M059J (cell line): ENCODE results near the gene IER5. TPM values are rescaled to one million over a fixed set of nuclear protein-coding genes. Genes with fewer than 3 reads are reported as not detected.
"Not testable (repeated sequence)": the region's sequence is repeated elsewhere in the genome, so short reads cannot be mapped to it uniquely, and the experiment has no call there.

Experiments used
- DNase-seq: peaks from one replicate; pipeline ENCODE4 v3.0.0-alpha.2; 2012; ENCODE audit warnings: low read depth
- total RNA-seq: library from RNA; depleted of rRNA; stranded (reverse); fragments of >200 nt; shearing (Covaris generic); gene quantifications from 2 replicates; pipeline ENCODE4 v1.2.3, GENCODE V29; 2014

IER5 gene
- total RNA-seq, 1 experiment from 2014 or later = 28.0 TPM

GRCh38 chr1:181114574-181115367, 26.3 kb downstream of the IER5 start:
- no peak for DNase-seq

DNA sequence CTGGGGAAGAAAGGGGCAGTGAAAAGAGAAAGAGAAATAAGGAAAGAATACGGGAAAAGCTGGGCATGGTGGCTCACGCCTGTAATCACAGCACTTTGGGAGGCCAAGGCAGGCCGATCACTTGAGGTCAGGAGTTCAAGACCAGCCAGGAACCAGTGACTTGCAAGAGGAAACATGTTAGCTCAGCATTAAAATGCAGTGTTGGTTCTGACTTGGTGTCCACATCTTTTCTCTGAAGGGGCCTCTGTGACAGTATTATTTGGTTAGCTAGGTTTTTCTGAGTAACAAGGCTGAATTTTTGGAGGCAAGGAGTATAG, 26.8 kb downstream of the IER5 start:
- no peak for DNase-seq

DNA sequence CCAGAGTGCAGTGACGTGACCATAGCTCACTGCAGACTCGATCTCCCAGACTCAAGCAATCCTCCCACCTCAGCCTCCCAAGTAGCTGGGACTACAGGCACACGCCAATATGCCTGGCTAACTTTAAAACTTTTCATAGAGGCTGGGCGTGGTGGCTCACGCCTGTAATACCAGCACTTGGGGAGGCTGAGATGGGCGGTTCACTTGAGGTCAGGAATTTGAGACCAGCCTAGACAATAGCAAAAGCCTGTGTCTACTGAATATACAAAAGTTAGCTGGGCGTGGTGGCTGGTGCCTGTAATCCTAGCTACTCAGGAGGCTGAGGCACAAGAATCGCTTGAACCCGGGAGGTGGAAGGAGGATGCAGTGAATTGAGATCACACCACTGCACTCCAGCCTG, 27.5 kb downstream of the IER5 start:
- not testable (repeated sequence) for DNase-seq

DNA sequence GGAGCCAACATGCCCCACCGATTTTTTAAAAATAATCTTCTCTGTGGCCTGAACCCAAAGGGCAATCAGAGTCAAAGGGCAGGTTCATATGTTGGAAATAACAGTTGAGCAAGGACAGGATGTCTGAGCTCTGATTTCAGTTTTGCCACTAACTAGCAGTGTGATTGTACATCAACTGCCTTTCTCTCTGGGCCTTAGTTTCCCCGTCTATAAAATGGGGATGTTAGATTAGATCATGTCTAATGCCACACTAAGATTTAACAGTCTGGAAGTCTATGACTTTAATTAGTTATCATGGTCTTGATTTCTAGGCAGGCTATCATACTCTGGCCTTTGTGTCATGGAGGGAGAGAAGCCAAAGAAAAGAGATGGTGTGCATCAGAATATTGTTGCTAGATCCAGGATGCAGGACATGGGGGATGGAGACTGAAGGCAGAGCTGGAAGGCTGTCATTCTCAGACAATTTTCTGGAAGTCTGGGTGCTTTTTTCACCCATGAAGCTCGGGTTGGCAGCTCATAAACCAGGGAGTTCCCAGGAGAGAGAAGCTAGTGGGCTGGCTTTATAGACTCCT, 28.4 kb downstream of the IER5 start:
- no peak for DNase-seq

- DNase-seq = peak; percentile 98
These were observed 29.3 kb downstream of the IER5 start for GRCh38 chr1:181117648-181118449.

DNA sequence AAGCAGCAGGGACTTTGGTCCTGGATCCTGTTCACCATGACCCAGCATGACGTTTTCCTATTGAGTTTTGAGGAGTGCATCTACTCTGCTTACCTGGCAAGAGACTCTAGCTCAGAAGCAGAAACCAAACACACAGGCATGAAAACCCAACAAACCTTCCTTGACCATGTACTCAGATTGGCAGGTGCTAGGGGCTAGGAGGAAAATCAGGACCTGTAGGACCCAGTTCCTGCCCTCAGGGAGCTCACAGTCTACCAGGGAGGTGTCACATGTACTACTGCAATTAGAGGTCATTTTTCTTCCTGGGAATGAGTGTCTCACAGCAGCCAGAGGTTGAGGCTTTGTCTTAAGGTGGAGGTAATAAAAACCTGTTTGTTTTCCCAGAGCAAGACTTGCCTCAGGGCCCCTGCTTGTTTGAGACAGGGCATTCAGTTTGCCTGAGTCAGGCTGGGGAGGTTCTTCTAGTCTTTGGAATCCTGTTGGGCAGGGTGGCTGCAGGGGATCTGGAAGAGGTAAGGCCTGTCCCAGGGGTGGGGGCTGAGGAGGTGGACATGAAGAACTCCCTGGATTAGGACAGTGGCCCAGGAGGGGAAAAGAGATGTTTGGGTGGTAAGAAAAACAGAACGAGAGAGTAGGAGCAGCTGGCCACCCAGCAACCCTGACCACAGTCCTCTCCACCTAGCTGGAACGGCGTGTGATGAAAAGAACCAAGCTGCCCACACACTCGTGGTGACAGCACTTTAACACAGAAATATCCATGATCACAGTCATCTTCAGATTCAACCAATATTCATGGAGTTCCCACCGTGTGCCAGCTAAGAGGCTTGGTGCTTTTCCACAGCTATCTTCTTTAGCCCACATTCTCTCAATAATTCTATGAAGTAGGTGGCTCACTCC, 30.8 kb downstream of the IER5 start:
- DNase-seq = peak; percentile 98

DNA sequence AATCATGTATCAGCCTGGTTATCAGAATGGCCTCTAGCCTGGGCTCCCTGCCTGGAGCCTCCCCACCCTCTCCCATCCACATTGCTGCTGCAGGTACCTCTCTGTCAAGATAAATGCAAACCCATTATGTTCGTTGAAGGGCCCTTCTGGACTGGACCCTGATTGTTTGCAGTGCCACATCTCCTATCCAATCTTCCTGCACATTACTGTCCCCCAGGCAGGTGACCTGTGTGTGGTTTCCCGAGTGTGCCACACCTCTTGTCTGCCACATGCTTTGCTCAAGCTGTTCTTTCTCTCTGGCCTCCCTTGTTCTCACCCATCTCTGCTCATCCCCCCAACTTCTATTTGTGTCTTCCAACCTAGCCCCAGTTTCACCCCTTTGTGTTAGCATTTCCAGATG, 32.4 kb downstream of the IER5 start:
- DNase-seq = no peak

- DNase-seq = no peak
These were observed 33.0 kb downstream of the IER5 start for GRCh38 chr1:181121498-181121897.

- no peak for DNase-seq
These were observed 33.7 kb downstream of the IER5 start for GRCh38 chr1:181122222-181122621.

GRCh38 chr1:181123173-181123572, 34.7 kb downstream of the IER5 start:
- no peak for DNase-seq

- no peak for DNase-seq
These were observed 35.8 kb downstream of the IER5 start for GRCh38 chr1:181124291-181124751.

GRCh38 chr1:181126289-181126688, 37.8 kb downstream of the IER5 start:
- DNase-seq = no peak

GRCh38 chr1:181126871-181127587, 38.5 kb downstream of the IER5 start:
- DNase-seq = peak; percentile 30

- peak; percentile 65 for DNase-seq
These were observed 39.5 kb downstream of the IER5 start for GRCh38 chr1:181127898-181128453.

DNA sequence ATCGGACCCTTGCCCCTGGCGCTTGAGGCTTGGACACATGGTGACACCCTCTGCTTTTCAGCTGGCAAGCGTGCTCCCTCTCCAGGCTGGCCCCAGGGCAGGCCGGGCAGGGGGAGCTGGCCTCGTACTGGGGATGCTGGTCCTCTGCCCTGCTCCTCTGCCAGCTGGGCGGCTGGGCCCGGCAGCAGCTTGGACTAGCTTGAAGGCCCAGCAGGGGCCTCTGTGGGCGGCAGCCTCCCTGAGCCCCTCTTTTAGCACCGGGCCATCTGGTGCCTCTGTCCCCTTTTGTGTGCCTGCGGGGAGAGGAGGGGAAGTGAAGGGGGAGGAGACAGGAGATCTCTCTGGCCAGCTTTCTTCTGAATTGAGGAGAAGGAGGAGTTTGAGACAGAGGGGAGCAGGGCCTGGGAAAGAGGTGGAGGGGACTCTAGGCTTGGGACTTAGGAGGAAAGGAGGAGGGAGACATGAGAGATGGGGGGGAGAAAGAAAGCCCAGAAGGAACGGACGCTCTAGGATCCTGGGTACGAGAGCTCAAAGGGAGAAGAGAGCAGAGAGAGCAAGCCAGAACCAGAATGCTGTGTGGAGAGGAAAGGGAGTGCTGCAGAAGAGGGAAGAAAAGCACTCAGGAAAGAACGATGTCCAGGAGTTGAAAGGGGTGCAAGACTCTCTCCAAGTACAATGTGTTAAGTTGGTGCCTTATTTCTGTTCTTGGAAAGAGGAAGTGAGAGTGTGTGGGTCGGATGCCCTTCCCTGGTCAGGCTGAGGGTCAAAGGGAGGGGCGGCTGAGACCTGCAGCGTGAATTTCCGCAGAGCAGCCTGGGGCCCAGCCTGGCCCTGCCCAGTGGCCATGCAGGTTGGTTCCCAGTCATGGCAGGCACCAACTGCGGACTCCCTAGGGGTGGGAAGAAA, 40.3 kb downstream of the IER5 start:
- DNase-seq = no peak

GRCh38 chr1:181129771-181130606, 41.5 kb downstream of the IER5 start:
- DNase-seq = no peak

DNA sequence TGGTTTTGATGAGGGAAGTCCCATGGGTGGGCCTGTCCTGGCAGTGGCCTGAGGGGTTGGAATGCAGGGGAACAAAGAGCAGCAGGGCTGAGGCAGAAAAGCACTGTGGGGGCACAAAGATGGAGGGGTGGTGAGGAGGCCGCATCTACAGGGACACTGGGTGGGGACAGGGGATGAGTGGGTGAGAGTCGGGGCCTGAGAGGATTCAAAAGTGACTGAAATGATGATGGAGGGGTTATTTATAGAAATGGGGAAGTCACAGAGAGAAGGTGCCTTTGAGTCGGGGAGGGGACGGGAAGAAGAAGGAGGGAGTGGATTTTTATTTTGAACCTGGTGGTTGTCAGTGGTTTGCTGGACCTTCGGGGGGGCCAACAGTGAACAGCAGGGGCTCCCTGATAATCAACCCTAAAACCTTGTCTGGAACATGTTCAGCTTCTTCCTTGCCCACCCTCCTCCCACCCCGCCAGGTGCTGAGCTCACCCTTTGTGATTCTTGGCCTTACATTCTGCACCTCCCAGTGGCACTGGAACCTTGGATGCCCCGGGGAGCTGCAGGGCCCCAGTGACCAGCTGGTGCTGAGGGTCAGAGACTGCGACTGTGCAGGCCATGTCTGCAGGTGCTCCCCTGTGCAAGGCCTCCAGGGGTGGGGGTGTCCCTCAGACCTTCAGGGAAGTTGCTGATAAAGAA, 42.9 kb downstream of the IER5 start:
- no peak for DNase-seq

GRCh38 chr1:181133441-181133951, 45.0 kb downstream of the IER5 start:
- no peak for DNase-seq
